Neuron (in vitro differentiated cells): ENCODE results near the gene FOXP1.

Source experiments
- H2AFZ ChIP-seq: one replicate; pipeline ENCODE4 v1.6.1; 2013; ENCODE audit warnings: low read depth, mild to moderate bottlenecking, inconsistent platforms, low read length, moderate library complexity
- H3K27me3 ChIP-seq: one replicate; pipeline ENCODE4 v1.6.1; 2013; ENCODE audit warnings: low read length; ENCODE audit not compliant: insufficient read depth
- H3K36me3 ChIP-seq: one replicate; pipeline ENCODE4 v1.6.1; 2013; ENCODE audit warnings: low read length; ENCODE audit not compliant: insufficient read depth
- H3K4me1 ChIP-seq: one replicate; pipeline ENCODE4 v1.6.1; 2013; ENCODE audit warnings: low read length; ENCODE audit not compliant: insufficient read depth
- H3K4me3 ChIP-seq: 2 replicates; pipeline ENCODE4 v1.5.1; 2013; ENCODE audit warnings: mild to moderate bottlenecking, low read length, moderate library complexity
- H3K9me3 ChIP-seq: one replicate; pipeline ENCODE4 v1.6.1; 2013; ENCODE audit warnings: low read length

Gene FOXP1

DNA sequence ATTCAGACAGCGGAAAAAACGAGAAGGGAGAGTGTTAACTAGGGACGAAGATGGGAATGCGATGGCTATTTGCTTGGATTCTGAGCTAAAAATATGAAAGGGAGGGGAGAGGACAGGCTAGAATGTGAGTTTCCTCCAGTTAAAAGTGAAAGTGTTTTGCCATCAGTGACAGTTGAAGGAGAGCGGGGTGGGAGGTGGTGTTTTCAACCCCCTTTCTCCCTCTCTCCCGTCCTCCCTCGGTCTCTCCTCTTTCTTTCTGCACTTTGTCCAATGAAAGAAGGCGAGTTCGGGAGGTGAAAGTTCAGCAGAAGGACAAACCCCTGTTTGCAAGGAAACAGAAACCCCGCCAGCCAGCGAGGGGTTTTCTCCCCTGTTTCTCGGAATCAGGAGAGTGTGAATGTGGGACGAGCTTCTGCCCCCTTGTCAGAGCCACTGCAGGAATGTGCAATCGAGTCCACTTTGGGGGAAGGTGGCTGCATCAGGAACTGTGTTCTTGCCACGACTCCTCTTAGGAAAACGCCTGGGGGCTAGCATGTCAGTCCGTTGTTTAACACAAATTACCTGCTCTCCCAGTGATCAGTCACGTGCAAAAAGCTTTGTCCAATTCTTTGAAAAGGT, 975 bp upstream of the FOXP1 start:
- H3K9me3 ChIP-seq, result no peaks in the 10 kb centered on the region
- peak overlapping the region; percentile 81 for H3K4me3 ChIP-seq
- no peaks in the 10 kb centered on the region for H3K36me3 ChIP-seq
- no peaks in the 10 kb centered on the region for H3K27me3 ChIP-seq
- peak overlapping the region; percentile 63 for H2AFZ ChIP-seq
- H3K4me1 ChIP-seq, result peaks cover 27% of the 10 kb centered on the region

DNA sequence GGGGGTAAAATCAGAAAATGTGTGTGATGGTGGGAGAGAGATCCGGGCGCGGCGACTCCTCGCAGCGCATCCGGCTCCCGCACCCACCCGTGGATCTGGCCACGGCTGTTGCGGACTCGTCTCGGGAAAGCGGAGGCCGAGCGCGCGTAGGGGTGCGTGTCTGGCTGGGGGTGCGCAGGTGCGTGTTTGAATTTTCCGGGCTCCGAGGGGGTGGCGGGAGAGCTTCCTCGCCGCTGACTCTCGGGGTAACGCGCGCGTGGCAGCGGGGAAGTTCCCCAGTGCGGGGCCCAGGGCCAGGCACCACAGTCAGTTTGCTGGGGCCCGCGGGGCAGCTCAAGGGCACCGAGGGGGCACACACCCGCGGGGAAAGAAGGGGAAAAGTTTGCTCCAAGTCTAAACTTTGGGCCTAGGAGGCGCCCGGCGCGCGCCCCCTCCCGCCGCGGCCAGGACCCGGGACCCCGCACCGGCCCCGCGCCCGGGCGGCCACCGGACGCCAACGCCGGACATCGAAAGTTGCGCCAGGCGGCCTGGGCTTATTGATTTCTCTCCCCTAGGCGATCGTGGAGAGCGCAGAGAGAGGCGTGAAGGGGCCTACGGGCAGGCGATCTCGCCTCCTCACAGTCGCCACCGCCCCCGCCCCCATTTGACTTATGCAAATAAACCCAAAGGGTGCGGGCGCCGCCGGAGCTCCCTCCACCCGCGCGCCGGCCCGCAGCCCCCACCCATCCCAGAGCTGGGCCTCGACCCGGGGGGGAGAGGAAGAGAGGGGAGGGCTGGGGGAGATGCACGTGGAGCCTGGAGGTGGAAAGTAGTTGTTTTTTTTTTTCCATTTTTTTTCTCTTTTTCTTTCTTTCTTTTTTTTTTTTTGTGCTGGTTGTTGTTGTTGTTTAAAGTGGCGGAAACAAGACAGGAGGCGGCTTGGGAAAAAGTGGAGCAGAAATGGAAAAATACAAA, 639 bp downstream of the FOXP1 start:
- H2AFZ ChIP-seq, result peak overlapping the region; percentile 82
- no peaks in the 10 kb centered on the region for H3K27me3 ChIP-seq

DNA sequence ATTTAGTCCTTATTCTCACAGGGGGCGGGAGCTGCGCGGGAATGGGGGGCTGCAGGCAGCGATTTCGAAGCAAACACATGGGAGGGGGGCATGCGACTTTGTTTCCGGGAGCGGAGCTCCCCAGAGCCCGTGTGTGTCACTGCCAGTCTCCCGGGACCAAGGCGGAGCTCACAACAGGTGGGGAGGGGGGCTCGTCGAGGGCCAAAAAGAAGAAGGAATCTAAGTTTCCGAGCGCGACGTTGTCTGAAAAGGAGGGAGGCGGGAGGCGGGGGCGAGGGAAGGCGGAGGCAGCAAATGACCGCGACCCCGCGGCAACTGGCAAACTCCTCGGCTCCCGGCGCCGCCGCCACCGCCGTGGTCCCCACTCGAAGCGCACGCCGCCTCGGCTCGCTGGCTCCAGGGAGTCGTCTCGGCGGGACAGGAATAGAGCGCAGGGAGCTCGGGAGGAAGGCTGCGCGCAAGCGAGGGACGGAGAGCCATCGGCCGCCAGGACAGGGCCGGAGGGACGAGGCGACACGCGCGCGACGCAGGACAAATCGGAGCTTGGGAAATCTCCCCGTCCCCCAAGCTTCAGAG, 1.4 kb downstream of the FOXP1 start:
- Histone ChIP-seq H3K4me3 (peak overlapping the region; percentile 81), H3K36me3 (no peaks in the 10 kb centered on the region), H3K9me3 (no peaks in the 10 kb centered on the region), H3K4me1 (peaks cover 32% of the 10 kb centered on the region), H3K27me3 (no peaks in the 10 kb centered on the region), H2AFZ (peak overlapping the region; percentile 82)

More for the DNA sequence above, 639 bp downstream of the FOXP1 start:
- no peaks in the 10 kb centered on the region for H3K36me3 ChIP-seq
- peaks cover 32% of the 10 kb centered on the region for H3K4me1 ChIP-seq
- no peaks in the 10 kb centered on the region for H3K9me3 ChIP-seq
- H3K4me3 ChIP-seq, result peak overlapping the region; percentile 81

DNA sequence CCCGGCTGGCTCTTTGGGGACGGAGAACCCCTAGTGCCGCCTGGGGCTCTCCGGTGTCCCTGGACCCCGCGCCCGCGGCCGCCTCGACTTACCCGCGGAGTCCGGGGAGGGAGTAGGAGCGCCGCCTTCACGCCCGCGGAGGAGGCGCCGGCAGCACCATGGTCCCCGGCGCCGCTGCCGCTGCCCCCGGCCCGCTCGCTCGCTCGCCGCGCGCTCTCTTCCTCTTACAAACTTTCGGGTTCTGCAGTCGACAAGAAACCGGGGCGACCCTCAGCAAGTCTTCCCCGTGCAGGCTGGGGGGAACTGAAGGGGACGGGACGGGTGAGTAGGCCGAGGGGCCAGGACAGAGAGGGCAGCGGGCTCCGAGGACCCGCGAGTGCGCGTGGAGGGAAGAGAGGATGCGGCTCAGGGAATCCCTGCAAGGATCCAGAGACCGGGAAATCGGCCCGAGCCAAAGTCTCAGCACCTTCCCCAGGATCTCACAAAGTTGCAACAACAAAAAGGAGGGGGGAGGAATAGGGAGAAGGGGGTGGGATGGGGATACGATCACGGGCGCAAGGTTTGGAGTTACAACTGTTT, 2.0 kb downstream of the FOXP1 start:
- H3K4me1 ChIP-seq, result peaks cover 32% of the 10 kb centered on the region
- peak overlapping the region; percentile 81 for H3K4me3 ChIP-seq

DNA sequence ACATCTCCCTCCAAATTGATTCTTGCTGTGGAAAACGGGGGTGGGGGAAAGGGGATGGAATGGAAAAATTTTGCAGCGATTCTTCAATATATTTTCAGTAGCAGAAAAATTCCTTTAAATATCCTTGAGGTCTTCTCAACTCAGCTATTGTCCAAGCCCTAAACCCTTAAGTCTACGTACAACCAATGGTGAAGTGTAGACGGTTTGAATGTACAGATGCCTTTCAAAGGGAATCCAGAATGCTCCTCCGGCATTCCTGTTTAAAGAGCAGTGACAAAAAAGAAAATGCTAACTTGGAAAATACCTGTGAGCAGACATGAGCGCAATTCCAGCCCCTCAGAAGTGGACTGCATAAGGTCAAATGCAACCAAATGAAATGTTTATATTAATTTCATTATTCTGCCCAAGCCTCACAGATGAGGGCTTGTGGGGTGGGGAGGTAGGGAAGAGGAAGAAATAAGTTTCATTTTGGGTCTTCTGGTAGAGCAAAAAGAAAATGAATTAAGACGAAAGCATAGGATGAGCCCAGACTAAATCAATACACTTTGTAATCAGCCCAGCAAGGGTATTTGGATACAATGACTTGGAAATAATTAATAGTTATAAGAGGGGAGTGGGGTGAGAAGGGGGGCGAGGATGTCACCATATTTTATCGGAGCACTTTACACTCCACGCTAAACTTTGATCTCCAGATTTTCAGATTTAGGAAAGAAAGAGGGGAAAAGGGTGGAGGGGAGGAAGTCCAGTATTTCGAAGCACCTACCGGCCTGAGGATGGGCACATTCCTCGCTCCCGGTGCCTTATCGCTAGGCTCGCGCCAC, 2.7 kb downstream of the FOXP1 start:
- Histone ChIP-seq H3K4me1 (peaks cover 32% of the 10 kb centered on the region), H3K4me3 (peak overlapping the region; percentile 81), H3K36me3 (no peaks in the 10 kb centered on the region), H3K9me3 (no peaks in the 10 kb centered on the region), H3K27me3 (no peaks in the 10 kb centered on the region), H2AFZ (peak overlapping the region; percentile 82)

More for the DNA sequence above, 2.0 kb downstream of the FOXP1 start:
- Histone ChIP-seq H3K36me3 (no peaks in the 10 kb centered on the region), H2AFZ (peak overlapping the region; percentile 82), H3K27me3 (no peaks in the 10 kb centered on the region), H3K9me3 (no peaks in the 10 kb centered on the region)

DNA sequence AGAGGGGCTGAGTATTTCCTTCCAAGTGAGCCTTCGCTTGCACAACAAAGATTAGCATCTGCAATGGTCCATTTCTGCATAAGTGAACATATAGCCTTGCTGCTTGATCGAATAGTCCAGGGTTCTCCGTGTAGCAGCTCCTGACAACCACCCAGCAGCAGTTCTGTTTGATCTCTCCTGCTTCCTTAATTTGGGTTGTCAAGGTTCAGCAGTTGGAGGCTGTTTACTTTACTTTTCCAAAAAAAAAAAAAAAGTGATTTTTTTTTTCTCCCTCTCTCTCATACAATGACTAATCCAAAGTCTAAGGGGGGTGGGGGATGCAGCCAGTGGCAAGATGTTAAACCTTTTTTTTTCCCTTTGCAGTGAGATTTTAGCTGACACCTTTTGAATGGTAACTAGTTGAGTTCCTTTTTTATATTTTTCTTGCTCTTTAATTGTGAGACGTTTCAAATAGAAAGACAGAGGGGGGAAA, 3.6 kb downstream of the FOXP1 start:
- H3K4me3 ChIP-seq, result no peak overlapping the region

DNA sequence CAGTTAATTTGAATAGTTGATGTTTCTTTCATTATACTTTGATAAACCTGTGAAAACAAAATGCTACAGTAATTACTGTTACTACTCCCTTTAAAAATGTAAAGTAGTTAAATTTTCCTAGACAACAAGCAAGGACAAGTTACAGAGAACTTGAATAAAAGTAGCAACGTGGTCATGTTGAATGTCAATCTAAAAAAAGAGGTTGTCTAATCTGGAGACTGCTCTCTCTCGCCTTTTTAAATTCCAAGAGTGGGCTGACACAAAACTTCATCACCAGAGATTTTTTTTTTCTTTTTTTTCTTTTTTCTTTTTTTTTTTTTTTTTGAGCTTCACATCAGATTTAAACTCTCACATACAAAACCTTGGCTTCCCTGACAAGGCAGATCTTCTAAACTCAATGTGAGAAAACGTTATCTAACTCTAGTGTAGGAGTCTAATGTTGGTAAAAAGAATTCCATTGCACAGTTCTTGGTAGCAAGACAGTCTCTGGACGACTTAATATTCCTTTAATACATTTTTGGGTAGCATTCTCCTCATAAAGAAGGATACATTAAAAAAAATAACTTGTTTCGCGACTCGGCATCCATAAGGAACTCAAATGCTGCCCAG, 4.1 kb downstream of the FOXP1 start:
- H3K9me3 ChIP-seq, result no peaks in the 10 kb centered on the region
- H3K36me3 ChIP-seq, result peaks cover 2% of the 10 kb centered on the region
- peaks cover 20% of the 10 kb centered on the region for H3K4me1 ChIP-seq
- H3K4me3 ChIP-seq, result no peak overlapping the region
- no peak overlapping the region for H2AFZ ChIP-seq
- no peaks in the 10 kb centered on the region for H3K27me3 ChIP-seq

More for the DNA sequence above, 3.6 kb downstream of the FOXP1 start:
- peaks cover 24% of the 10 kb centered on the region for H3K4me1 ChIP-seq
- H2AFZ ChIP-seq, result no peak overlapping the region
- H3K36me3 ChIP-seq, result no peaks in the 10 kb centered on the region
- no peaks in the 10 kb centered on the region for H3K27me3 ChIP-seq
- H3K9me3 ChIP-seq, result no peaks in the 10 kb centered on the region

DNA sequence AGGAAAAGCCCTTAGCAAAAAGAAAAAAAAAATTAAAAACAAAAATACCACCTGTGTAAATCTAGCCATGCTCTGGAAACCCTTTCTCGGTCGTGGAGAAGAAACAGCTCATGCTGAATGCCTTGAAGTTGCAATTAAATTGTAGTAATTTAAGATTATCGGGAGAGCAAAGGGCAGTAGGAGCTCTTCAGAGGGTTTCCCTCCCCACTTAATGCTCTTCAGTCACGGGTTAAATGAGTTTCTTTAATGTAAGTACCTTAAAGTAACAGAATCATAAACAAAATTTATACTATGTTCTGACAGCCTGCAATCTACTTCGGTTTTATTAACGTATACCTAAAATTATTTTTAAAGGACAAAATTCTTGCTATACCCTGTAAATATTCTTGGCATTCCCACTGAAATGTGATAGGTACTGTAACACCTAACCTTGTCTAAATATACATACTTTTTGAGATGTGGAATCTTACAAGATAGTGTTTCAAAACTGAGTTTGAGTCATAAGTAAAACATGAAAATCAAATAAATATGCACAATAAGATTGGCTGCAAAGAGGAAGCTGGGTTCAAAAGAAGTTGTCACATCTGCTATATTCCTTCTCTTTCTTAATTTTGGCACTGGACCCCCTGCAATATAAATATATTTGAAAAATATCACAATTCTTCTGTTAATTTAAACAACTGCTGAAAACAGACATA, 5.3 kb downstream of the FOXP1 start:
- Histone ChIP-seq H3K27me3 (no peaks in the 10 kb centered on the region), H3K4me1 (peaks cover 20% of the 10 kb centered on the region), H3K4me3 (no peak overlapping the region), H3K9me3 (no peaks in the 10 kb centered on the region), H2AFZ (no peak overlapping the region), H3K36me3 (peaks cover 2% of the 10 kb centered on the region)

DNA sequence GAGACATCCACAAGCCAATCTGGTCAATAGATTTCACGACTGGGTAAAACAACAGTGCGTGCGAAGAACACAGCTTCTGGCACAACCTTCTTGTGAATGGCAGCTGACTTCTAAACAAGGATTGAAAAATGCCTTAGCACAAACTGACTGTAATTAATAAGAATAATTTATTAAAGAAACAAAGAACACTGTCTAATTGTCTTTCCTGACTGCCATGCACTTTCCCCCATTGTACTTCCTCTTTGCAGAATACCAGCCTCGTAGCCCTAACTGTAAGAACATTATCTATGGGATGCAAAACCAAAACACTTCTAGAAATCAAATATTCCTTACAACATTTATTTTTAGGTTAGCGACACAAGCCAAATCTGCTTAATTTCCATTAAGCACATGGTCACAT, 6.5 kb downstream of the FOXP1 start:
- Histone ChIP-seq H3K36me3 (peaks cover 2% of the 10 kb centered on the region), H2AFZ (no peak overlapping the region), H3K27me3 (no peaks in the 10 kb centered on the region), H3K4me1 (peaks cover 20% of the 10 kb centered on the region), H3K9me3 (no peaks in the 10 kb centered on the region), H3K4me3 (no peak overlapping the region)

DNA sequence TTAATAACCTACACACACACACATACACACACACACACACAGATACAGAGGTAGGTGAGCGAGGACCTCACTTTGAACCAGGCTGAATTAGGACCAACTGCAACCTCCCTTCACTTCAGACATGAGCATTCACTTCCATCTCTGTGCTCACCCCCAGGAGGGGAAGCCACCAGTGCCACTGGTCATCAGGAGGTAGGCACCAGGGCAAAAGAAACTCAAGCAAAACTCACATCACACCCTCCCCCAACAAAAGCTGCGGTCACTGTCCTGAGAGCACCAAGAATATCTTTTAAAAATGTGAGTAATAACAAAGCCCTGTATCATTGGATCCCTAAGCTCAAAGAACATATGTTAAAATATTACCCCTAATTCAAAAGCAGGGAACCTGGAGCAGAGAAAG, 8.1 kb downstream of the FOXP1 start:
- Histone ChIP-seq H3K36me3 (peaks cover 2% of the 10 kb centered on the region), H3K4me3 (no peak overlapping the region), H2AFZ (no peak overlapping the region), H3K27me3 (no peaks in the 10 kb centered on the region), H3K4me1 (peaks cover 13% of the 10 kb centered on the region), H3K9me3 (no peaks in the 10 kb centered on the region)

DNA sequence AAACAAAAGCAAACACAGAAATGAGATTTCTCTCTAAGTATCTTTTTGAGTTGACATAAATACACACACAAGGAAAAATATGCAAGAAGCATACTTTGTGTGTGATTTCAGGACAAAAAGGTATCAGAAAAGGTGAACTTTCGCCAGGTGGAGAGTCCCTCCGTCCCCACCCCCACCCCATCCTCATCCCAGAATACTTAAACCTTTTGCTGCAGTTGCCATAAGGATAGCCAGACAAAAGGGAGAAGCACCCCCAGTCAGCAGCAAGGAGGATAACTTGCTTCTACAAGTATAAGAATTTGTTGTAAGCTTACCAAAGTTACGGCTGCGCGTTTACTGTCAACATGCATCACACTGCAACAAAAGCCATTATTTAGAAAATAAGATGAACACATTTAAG, 10.3 kb downstream of the FOXP1 start:
- Histone ChIP-seq H2AFZ (no peak overlapping the region), H3K4me1 (no peaks in the 10 kb centered on the region)

More for the DNA sequence above, 10.3 kb downstream of the FOXP1 start:
- H3K27me3 ChIP-seq, result no peaks in the 10 kb centered on the region
- H3K36me3 ChIP-seq, result peaks cover 9% of the 10 kb centered on the region
- H3K9me3 ChIP-seq, result no peaks in the 10 kb centered on the region
- no peak overlapping the region for H3K4me3 ChIP-seq
